ENCODE data around the gene CCNK. TPM values are rescaled to one million over a fixed set of nuclear protein-coding genes. Genes with fewer than 3 reads are reported as not detected.

CCNK gene
- 48.2 TPM for total RNA-seq
- long read RNA-seq, partial matches to known transcripts: 1 of 14 reads
- long read RNA-seq, other reads (novel, unspliced or antisense): 13 of 14 reads

GRCh38 chr14:99480917-99481744 is at the start of gene CCNK:
Gene CCNK, plus strand, starts transcription at chr14:99481409. Its CDS starts 11,269 bp downstream, at chr14:99492678.
- DNase-seq (ENCODE audit: low spot score): peak; percentile 100

GRCh38 chr14:99431986-99432385 is 49.2 kb upstream of the CCNK start:
- no peak for DNase-seq (ENCODE audit: low spot score)

- DNase-seq (ENCODE audit: low spot score): no peak
Observed at GRCh38 chr14:99432485-99432884, 48.7 kb upstream of the CCNK start.

- no peak for DNase-seq (ENCODE audit: low spot score)
Observed at GRCh38 chr14:99435327-99435726, 45.9 kb upstream of the CCNK start.

- no peak for DNase-seq (ENCODE audit: low spot score)
Observed at GRCh38 chr14:99436247-99437180, 44.7 kb upstream of the CCNK start.

- no peak for DNase-seq (ENCODE audit: low spot score)
Observed at GRCh38 chr14:99437706-99438105, 43.5 kb upstream of the CCNK start.

- no peak for DNase-seq (ENCODE audit: low spot score)
Observed at GRCh38 chr14:99440278-99440677, 40.9 kb upstream of the CCNK start.

- DNase-seq (ENCODE audit: low spot score): no peak
Observed at GRCh38 chr14:99441157-99441870, 39.9 kb upstream of the CCNK start.

GRCh38 chr14:99441918-99442317 is 39.3 kb upstream of the CCNK start:
- DNase-seq (ENCODE audit: low spot score): no peak

- no peak for DNase-seq (ENCODE audit: low spot score)
Observed at GRCh38 chr14:99445931-99446330, 35.3 kb upstream of the CCNK start.

- no peak for DNase-seq (ENCODE audit: low spot score)
Observed at GRCh38 chr14:99447739-99448138, 33.5 kb upstream of the CCNK start.

GRCh38 chr14:99450266-99450665 is 30.9 kb upstream of the CCNK start:
- DNase-seq (ENCODE audit: low spot score): no peak

GRCh38 chr14:99451234-99451633 is 30.0 kb upstream of the CCNK start:
- no peak for DNase-seq (ENCODE audit: low spot score)

- DNase-seq (ENCODE audit: low spot score): no peak
Observed at GRCh38 chr14:99452968-99453367, 28.2 kb upstream of the CCNK start.

- DNase-seq (ENCODE audit: low spot score): no peak
Observed at GRCh38 chr14:99454246-99454645, 27.0 kb upstream of the CCNK start.

GRCh38 chr14:99459481-99460100 is 21.6 kb upstream of the CCNK start:
- DNase-seq (ENCODE audit: low spot score): no peak

- DNase-seq (ENCODE audit: low spot score): no peak
Observed at GRCh38 chr14:99460793-99461192, 20.4 kb upstream of the CCNK start.

GRCh38 chr14:99461411-99462085 is 19.7 kb upstream of the CCNK start:
- no peak for DNase-seq (ENCODE audit: low spot score)

GRCh38 chr14:99462210-99462609 is 19.0 kb upstream of the CCNK start:
- no peak for DNase-seq (ENCODE audit: low spot score)

GRCh38 chr14:99463974-99464373 is 17.2 kb upstream of the CCNK start:
- no peak for DNase-seq (ENCODE audit: low spot score)

All from mesenteric fat pad (tissue), 1 donor.